Measurements from ENCODE around the gene LATS1. TPM values are rescaled to one million over a fixed set of nuclear protein-coding genes. Genes with fewer than 3 reads are reported as not detected.

The LATS1 gene
- total and polyA plus RNA-seq, 4 donors = 2.7 to 9.2 (median 5.5) TPM

DNA sequence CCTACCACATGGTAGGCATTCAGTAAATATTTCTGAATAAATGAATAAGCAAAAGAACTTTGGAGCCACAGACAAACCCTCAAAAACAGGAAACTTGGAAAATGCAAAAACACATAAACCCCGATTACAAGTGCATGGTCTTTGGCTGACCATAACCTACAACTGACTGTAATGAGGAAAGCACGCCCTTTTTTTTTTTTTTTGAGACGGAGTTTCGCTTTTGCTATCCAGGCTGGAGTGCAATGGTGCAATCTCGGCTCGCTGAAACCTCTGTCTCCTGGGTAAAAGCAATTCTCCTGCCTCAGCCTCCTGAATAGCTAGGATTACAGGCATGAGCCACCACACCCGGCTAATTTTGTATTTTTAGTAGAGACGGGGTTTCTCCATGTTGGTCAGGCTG is 11.9 kb upstream of the LATS1 start:
- no peak for DNase-seq (ENCODE audit: low spot score)
- no peaks in the 10 kb centered on the region for H3K9me3 ChIP-seq (ENCODE audit: control insufficient read depth in 4 of 4, low read length in 3 of 4)
- H3K27ac ChIP-seq (ENCODE audit: low read depth in 1 of 2, low read length in 2 of 2) = no peak overlapping the region
- H3K4me3 ChIP-seq (ENCODE audit: low read depth in 1 of 3, low read length in 3 of 3) = no peak overlapping the region
- H3K9ac ChIP-seq (ENCODE audit: low read depth in 1 of 2, low read length in 2 of 2) = no peak overlapping the region
- H3K4me1 ChIP-seq (ENCODE audit: control insufficient read depth in 4 of 4, insufficient read depth in 4 of 4, low read length in 3 of 4) = no peaks in the 10 kb centered on the region
- H3K27me3 ChIP-seq (ENCODE audit: control insufficient read depth in 4 of 4, insufficient read depth in 4 of 4, low read length in 3 of 4) = no peaks in the 10 kb centered on the region
- 87% methylated on average over 8 of the region's 8 CpGs for WGBS
- H3K36me3 ChIP-seq (ENCODE audit: control insufficient read depth in 4 of 4, insufficient read depth in 3 of 4, low read depth in 1 of 4, low read length in 3 of 4) = peaks cover 8 to 48% (median 27%) of the 10 kb centered on the region in 4 donors
- TF ChIP-seq FOXA1 (IDR thresholded peaks at IDR 0.05) (no peak), HNF4A (conservative IDR thresholded peaks at IDR 0.05) (no peak), HNF4G (IDR thresholded peaks at IDR 0.05) (no peak), YY1 (IDR thresholded peaks at IDR 0.05) (no peak), RXRA (IDR thresholded peaks at IDR 0.05) (no peak), GABPA (IDR thresholded peaks at IDR 0.05 in 1 of 2, conservative IDR thresholded peaks at IDR 0.05 in 1 of 2) (no peak), EGR1 (IDR thresholded peaks at IDR 0.05; ENCODE audit: low read depth in 2 of 2) (no peak), FOXA2 (IDR thresholded peaks at IDR 0.05) (no peak), RAD21 (IDR thresholded peaks at IDR 0.05) (no peak)
- TF ChIP-seq, protein P1, sequence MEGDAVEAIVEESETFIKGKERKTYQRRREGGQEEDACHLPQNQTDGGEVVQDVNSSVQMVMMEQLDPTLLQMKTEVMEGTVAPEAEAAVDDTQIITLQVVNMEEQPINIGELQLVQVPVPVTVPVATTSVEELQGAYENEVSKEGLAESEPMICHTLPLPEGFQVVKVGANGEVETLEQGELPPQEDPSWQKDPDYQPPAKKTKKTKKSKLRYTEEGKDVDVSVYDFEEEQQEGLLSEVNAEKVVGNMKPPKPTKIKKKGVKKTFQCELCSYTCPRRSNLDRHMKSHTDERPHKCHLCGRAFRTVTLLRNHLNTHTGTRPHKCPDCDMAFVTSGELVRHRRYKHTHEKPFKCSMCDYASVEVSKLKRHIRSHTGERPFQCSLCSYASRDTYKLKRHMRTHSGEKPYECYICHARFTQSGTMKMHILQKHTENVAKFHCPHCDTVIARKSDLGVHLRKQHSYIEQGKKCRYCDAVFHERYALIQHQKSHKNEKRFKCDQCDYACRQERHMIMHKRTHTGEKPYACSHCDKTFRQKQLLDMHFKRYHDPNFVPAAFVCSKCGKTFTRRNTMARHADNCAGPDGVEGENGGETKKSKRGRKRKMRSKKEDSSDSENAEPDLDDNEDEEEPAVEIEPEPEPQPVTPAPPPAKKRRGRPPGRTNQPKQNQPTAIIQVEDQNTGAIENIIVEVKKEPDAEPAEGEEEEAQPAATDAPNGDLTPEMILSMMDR (IDR thresholded peaks at IDR 0.05; ENCODE audit: low read depth, low read length, missing input control) = no peak
- TF ChIP-seq, protein P2, sequence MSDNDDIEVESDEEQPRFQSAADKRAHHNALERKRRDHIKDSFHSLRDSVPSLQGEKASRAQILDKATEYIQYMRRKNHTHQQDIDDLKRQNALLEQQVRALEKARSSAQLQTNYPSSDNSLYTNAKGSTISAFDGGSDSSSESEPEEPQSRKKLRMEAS (IDR thresholded peaks at IDR 0.05) = no peak
- TF ChIP-seq, protein P3, sequence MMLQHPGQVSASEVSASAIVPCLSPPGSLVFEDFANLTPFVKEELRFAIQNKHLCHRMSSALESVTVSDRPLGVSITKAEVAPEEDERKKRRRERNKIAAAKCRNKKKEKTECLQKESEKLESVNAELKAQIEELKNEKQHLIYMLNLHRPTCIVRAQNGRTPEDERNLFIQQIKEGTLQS (IDR thresholded peaks at IDR 0.05) = no peak
- TF ChIP-seq, protein P4, sequence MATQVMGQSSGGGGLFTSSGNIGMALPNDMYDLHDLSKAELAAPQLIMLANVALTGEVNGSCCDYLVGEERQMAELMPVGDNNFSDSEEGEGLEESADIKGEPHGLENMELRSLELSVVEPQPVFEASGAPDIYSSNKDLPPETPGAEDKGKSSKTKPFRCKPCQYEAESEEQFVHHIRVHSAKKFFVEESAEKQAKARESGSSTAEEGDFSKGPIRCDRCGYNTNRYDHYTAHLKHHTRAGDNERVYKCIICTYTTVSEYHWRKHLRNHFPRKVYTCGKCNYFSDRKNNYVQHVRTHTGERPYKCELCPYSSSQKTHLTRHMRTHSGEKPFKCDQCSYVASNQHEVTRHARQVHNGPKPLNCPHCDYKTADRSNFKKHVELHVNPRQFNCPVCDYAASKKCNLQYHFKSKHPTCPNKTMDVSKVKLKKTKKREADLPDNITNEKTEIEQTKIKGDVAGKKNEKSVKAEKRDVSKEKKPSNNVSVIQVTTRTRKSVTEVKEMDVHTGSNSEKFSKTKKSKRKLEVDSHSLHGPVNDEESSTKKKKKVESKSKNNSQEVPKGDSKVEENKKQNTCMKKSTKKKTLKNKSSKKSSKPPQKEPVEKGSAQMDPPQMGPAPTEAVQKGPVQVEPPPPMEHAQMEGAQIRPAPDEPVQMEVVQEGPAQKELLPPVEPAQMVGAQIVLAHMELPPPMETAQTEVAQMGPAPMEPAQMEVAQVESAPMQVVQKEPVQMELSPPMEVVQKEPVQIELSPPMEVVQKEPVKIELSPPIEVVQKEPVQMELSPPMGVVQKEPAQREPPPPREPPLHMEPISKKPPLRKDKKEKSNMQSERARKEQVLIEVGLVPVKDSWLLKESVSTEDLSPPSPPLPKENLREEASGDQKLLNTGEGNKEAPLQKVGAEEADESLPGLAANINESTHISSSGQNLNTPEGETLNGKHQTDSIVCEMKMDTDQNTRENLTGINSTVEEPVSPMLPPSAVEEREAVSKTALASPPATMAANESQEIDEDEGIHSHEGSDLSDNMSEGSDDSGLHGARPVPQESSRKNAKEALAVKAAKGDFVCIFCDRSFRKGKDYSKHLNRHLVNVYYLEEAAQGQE (IDR thresholded peaks at IDR 0.05) = no peak

DNA sequence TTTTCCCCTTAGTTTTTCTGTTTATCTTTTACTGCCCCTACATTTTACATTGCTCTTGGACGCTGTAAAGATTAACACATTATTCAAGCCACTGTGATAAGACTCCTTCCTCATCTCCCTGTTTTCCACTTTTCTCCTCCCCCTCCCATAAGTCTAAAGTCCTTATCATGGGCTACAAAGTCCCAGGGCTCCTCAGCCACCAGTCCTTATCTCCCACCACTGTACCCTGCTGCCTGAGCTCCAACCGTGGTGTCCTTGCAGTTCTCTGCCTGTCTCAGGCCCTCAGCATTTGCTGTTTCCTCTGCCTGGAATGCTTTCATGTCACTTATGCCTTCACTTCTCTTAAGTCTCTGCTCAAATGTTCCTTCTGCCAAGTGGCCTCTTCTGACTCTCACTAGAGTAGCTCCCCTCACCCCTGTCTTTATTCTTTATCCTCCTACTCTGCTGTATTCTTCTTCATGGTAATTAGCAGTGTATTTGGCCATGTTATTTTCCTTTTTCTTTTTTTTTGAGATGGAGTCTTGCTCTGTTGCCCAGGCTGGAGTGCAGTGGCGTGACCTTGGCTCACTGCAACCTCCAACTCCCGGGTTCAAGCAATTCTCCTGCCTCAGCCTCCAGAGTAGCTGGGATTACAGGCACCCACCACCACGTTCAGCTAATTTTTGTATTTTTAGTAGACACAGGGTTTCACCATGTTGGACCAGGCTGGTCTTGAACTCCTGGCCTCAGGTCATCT is 10.8 kb upstream of the LATS1 start:
- Histone ChIP-seq H3K27ac (ENCODE audit: low read depth in 1 of 2, low read length in 2 of 2) (no peak overlapping the region), H3K4me1 (ENCODE audit: control insufficient read depth in 4 of 4, insufficient read depth in 4 of 4, low read length in 3 of 4) (no peaks in the 10 kb centered on the region), H3K9ac (ENCODE audit: low read depth in 1 of 2, low read length in 2 of 2) (no peak overlapping the region), H3K9me3 (ENCODE audit: control insufficient read depth in 4 of 4, low read length in 3 of 4) (no peaks in the 10 kb centered on the region), H3K27me3 (ENCODE audit: control insufficient read depth in 4 of 4, insufficient read depth in 4 of 4, low read length in 3 of 4) (no peaks in the 10 kb centered on the region), H3K36me3 (ENCODE audit: control insufficient read depth in 4 of 4, insufficient read depth in 3 of 4, low read depth in 1 of 4, low read length in 3 of 4) (peaks cover 8 to 43% (median 26%) of the 10 kb centered on the region in 4 donors), H3K4me3 (ENCODE audit: low read depth in 1 of 3, low read length in 3 of 3) (no peak overlapping the region)
- WGBS = 88% methylated on average over 5 of the region's 5 CpGs
- TF ChIP-seq HNF4A (conservative IDR thresholded peaks at IDR 0.05) (no peak), JUND (IDR thresholded peaks at IDR 0.05) (no peak), GABPA (IDR thresholded peaks at IDR 0.05 in 1 of 2, conservative IDR thresholded peaks at IDR 0.05 in 1 of 2) (no peak), SP1 (IDR thresholded peaks at IDR 0.05) (no peak), HNF4G (IDR thresholded peaks at IDR 0.05) (no peak), YY1 (IDR thresholded peaks at IDR 0.05) (no peak)
- TF ChIP-seq, protein P3 (IDR thresholded peaks at IDR 0.05) = no peak
- TF ChIP-seq, protein P2 (IDR thresholded peaks at IDR 0.05) = no peak
- TF ChIP-seq, protein P4 (IDR thresholded peaks at IDR 0.05) = no peak
- DNase-seq (ENCODE audit: low spot score) = peak; percentile 63
